HG03196 (cell line): ENCODE results near the gene CNTNAP4.
A peak's percentile ranks its signal among the peaks of the same experiment; 100 is the strongest.

Source experiments
- ATAC-seq: cut with Tn5 transposase; IDR thresholded peaks from one replicate; pipeline ENCODE4 v1.9.1; 2021; ENCODE audit not compliant: unreplicated experiment

Gene CNTNAP4

DNA sequence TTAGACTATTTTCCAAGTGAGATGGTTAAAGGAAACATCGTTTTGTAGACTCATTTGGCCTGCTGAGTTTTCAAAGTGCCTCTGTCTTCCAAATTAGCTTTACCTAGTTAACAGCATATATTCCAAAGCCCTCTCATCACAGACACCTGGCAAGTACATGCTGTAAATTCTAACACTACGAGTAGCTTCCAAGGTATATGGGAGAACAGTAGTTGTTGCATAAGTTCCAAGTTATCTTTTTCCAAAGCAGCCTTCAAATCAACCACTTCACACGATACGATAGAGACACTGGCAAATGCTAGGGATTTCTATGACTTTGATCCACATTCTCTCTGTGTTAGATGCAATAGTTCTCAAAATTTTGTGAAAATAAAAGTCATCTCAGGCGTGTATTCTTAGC lies 299.3 kb downstream of the CNTNAP4 start:
- ATAC-seq: no peak

DNA sequence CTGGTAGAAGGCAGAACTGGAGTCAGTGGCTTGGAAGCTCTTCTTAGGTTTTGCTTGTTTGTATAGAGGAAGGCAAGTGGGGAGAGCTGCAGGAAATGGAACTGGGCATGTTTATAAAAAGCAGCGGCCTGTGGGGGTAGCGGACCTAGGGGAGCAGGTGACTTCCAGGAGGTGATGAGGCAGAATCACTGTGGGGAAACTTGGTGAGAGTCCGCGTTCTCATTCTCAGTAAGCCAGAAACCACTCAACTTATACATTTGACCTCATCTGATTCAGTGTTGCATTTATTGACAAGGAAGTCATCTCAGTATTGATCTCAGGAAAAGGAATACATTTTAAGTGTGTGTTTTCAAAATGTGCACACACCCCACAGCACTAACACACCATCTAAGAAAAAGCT lies 299.8 kb downstream of the CNTNAP4 start:
- peak; percentile 81 for ATAC-seq

DNA sequence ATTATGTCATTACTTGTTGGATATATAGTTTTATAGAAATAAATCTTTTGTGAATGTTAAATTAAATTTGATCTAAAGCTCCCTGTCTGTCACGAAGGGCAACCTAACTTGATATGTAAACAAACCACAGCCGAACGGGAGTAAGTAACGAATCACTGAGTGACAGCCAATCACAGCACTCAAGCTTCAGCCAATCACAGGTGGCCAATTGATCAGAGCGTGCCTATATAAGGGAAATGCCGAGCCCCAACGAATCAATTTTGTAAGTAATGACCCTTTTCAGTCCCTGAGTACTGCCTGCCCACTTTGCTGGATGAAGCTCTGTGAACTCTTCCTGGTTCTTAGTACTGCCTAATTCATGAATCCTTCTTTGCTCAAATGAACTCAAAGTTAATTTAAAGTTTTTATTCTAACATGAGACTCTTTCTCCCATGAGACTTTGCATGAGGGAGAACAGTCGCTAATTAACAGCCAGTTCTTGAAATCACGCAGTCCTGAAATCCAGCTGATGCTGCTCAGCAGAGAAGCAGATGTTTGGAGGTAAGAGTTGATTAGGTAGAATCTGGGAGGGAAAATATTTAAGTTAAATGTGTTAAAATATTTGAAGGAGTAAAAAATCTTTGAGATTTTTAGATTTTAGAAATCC lies 302.2 kb downstream of the CNTNAP4 start:
- no peak for ATAC-seq

DNA sequence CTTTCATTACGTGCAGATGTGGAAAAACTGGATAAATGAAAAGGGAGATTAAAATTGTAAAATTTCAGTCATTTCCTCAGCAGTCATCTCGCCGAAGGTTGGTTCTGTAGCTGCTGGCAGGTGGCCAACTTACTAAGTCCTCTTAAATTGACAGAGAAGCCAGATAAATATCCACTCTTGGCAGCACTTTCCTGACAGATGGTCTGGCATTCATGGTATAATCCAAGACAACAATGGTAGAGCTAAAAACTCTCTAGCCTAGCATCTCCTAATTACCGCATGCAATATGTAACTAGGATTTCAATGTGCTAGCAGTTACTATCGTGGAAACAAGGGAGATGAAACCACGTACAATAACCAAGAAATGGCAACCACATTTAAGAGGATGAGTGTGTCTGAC lies 306.3 kb downstream of the CNTNAP4 start:
- no peak for ATAC-seq

DNA sequence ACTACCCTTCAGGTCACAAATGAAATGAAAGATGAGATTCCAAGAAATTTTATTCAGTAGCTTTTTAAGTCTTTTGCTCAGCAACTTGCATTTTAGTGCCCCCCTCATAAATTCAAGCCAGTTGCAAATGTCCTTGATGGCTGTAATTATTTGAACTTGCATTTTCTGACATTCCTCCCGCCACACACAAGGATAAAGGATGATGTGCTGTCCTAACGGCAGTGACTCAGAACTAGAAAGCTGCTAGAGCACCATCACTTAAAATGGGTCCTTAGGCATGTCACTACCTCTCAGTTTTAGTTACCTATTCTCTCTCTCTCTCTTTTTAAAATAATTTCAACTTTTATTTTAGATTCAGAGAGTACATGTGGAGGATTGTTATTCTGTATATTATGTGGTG lies 306.7 kb downstream of the CNTNAP4 start:
- ATAC-seq: no peak

DNA sequence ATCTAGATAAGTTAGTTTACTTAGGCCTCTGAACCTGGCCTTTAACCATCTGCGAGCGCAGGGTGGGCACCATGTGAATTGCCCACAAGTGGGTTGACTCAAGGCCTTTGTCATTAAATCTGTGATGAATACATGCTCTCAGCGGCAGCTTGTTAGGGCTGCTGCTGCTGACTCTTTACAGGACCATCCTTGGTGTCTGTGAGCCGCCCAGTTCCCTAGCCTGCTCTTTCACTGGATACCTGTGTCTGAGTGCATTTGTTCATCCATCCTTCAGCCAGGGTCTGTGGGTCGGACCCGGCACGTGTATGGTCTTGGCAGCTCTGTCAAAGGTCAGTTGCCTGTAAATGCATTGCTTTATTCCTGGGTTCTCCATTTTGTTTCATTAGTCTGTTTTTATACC lies 321.3 kb downstream of the CNTNAP4 start:
- ATAC-seq: no peak

DNA sequence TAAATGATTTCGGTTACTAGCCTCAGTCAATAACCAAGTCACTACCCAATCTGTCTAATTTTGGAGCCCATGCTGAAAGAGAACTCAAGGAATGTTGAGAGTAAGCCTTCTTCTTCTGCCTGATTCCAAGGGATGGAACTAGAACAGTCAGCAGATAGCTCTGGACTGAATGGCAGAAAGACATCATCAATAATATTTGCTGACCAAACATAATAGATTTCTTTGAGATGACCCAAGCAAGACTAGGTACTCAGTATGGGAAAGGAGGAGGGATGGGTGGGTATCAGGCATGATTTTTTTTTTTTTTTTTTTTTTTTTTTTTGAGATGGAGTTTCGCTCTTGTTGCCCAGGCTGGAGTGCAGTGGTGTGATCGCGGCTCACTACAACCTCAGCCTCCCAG lies 330.1 kb downstream of the CNTNAP4 start:
- ATAC-seq: no peak
